22Rv1 (cell line): ENCODE measurements around the gene L2HGDH.

ENCODE experiments used
- H3K27ac ChIP-seq: fragments of 450-650 bp; 2 replicates; pipeline ENCODE4 v1.5.1; 2017
- ZFX ChIP-seq: fragments of 450-650 bp; IDR thresholded peaks from 2 replicates; pipeline ENCODE4 v1.6.1; 2017; ENCODE audit warnings: antibody characterized with exemption, borderline replicate concordance
- TF ChIP-seq, protein P1 (sequence below): fragments of 450-650 bp; IDR thresholded peaks from 2 replicates; pipeline ENCODE4 v1.5.1; 2017; ENCODE audit warnings: mild to moderate bottlenecking

The L2HGDH gene

DNA sequence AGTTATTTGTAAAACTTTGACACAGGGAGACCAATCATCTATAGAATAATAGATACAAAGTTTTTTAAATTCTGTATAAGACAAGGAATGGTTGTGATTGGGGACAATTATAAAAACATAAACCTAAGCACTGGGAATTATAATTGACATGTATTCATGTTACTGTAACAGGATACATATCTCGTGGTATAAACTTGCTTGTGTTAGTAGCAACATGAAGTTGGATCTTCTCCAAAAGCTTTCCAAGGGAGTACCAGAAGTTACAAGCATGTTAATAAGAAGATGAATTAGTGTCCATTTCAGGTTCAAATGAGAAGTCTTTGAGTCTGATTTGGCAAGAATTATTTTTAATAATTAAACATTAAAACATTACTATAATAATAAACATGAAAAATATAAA lies 42.5 kb upstream of the L2HGDH start:
- no peak for TF ChIP-seq ZFX
- TF ChIP-seq, protein P1, sequence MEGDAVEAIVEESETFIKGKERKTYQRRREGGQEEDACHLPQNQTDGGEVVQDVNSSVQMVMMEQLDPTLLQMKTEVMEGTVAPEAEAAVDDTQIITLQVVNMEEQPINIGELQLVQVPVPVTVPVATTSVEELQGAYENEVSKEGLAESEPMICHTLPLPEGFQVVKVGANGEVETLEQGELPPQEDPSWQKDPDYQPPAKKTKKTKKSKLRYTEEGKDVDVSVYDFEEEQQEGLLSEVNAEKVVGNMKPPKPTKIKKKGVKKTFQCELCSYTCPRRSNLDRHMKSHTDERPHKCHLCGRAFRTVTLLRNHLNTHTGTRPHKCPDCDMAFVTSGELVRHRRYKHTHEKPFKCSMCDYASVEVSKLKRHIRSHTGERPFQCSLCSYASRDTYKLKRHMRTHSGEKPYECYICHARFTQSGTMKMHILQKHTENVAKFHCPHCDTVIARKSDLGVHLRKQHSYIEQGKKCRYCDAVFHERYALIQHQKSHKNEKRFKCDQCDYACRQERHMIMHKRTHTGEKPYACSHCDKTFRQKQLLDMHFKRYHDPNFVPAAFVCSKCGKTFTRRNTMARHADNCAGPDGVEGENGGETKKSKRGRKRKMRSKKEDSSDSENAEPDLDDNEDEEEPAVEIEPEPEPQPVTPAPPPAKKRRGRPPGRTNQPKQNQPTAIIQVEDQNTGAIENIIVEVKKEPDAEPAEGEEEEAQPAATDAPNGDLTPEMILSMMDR = no peak
- no peak overlapping the region for H3K27ac ChIP-seq

DNA sequence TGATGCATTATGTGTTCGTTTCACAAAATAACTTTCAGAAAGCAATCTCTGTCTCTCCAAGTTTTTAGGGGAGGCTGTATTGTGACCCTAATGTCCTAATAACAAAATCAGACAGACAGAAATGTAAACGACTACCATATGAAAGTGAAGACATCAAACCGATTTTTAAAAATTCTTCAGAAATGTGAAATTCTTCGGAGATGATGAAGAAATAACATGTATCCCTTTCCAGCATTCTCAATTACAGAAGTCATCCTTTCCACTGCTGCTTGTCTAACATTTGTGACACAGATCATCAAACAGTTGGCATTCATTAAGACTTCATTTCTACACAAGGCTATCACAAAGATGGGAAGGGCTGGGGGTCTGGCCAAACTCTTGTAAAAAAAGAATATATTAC lies 41.1 kb upstream of the L2HGDH start:
- TF ChIP-seq, protein P1 = no peak
- TF ChIP-seq ZFX = no peak
- no peak overlapping the region for H3K27ac ChIP-seq

DNA sequence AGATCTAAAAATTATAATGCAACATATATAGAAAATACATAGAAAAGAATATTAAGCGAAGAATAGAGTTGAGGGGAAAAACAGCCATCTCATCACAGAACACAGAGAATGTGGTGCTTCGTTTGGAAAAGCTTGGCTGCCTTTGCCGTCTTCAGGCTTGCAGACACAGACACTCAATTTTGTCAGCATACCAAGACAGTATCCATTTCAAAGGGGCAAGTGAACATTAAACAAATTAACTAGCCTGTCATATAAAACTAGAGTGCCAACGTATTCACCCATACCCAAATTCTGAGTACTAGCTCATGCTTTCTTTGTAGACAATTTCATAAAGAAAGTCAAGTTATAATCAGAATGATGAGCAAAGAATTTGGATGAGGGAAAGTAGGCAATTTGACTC lies 40.6 kb upstream of the L2HGDH start:
- TF ChIP-seq, protein P1 = no peak
- TF ChIP-seq ZFX = no peak
- H3K27ac ChIP-seq = no peak overlapping the region

DNA sequence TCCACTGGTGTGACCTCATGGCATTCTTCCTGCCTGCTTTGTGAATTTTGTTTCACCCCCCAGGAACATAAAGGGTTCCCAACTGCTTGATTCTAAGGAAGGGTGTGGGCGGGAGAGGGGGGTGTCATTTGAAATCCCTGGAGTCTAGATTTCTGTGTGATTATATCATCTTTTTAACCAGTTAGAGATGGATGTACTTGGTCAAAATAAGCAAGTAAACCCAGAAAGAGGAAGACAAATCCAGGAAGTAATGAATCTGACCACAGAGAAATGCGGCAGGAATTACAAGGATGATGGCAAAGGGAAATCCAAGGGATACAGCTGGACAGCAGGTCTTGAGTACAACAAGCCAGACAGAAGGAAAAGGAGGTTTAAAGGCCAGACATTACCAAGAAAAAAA lies 38.9 kb upstream of the L2HGDH start:
- TF ChIP-seq, protein P1 = no peak
- no peak for TF ChIP-seq ZFX

DNA sequence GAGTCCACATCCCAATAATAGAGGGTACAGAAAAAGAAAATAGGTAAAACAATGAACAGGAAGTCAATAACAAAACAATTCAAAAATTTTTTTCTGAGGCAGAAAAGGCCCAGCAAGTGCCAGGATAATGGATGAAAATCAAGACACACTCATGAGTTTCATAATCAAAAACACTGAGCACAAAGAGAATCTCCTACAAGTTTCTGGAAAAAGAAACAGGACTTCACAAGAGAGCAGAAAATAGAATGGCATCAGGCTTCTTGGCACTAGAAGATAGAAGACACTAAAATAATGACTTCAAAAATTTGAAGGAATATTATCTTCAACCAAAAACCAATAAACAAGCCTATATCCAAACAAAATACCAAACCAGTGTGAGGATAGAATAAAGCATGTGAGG lies 36.9 kb upstream of the L2HGDH start:
- TF ChIP-seq, protein P1 = no peak
- TF ChIP-seq ZFX = no peak
- H3K27ac ChIP-seq = no peak overlapping the region

More for the DNA sequence above, 38.9 kb upstream of the L2HGDH start:
- no peak overlapping the region for H3K27ac ChIP-seq

DNA sequence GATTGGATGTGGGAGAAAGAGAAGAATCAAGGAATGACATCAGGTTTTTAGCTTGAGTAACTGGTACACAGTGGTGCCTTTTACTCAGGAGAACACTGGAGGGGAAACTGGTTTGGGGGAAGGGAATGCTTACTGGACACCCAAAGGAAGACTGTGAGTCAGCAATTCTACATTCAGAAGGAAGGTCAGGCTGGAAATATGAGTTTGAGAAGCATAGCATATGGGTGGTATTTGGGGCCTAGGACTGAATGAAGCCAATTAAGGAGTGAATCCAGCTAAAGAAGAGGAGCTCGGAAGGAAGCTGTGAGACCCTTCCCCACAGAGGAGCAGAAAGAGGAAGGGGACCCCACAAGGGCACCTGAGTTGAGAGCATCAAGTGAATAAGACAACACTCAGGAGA lies 35.5 kb upstream of the L2HGDH start:
- no peak overlapping the region for H3K27ac ChIP-seq
- TF ChIP-seq ZFX = no peak
- TF ChIP-seq, protein P1 = no peak

DNA sequence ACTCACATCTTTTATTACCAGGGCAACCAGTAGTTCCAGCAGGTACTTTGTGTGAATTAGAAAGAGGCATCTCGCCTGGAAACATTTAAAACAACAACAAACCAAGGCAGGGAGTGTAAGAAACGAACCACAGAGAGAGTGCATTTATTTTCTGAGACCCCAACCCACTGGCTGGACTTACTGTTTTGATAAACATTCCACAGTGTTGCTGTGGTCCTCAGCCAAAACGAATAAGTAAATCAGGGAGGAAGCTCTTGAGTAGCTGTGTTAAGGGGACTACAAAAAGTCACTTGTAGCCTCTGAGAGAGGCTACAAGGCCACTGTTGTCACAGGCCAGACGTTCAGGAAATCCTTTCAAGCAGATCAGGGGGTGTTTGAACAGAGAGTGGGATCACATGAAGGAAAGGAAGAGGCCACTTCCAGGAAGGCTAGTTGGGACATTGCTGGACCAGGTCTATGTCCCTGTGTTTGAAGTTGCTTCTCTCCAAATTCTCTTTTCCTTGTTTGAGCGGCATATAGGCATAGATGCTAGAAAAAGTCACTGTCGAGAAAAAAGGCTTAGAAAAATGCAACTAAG lies 33.9 kb upstream of the L2HGDH start:
- TF ChIP-seq ZFX = no peak
- TF ChIP-seq, protein P1 = no peak
- no peak overlapping the region for H3K27ac ChIP-seq
